Neuron (in vitro differentiated cells): ENCODE measurements around the gene CD34.

ENCODE experiments used
- H2AFZ ChIP-seq: one replicate; pipeline ENCODE4 v1.6.1; 2013; ENCODE audit warnings: low read depth, mild to moderate bottlenecking, inconsistent platforms, low read length, moderate library complexity
- H3K27me3 ChIP-seq: one replicate; pipeline ENCODE4 v1.6.1; 2013; ENCODE audit warnings: low read length; ENCODE audit not compliant: insufficient read depth
- H3K36me3 ChIP-seq: one replicate; pipeline ENCODE4 v1.6.1; 2013; ENCODE audit warnings: low read length; ENCODE audit not compliant: insufficient read depth
- H3K4me1 ChIP-seq: one replicate; pipeline ENCODE4 v1.6.1; 2013; ENCODE audit warnings: low read length; ENCODE audit not compliant: insufficient read depth
- H3K4me3 ChIP-seq: 2 replicates; pipeline ENCODE4 v1.5.1; 2013; ENCODE audit warnings: mild to moderate bottlenecking, low read length, moderate library complexity
- H3K9me3 ChIP-seq: one replicate; pipeline ENCODE4 v1.6.1; 2013; ENCODE audit warnings: low read length

The CD34 gene

GRCh38 chr1:207910591-207911354 is at the start of gene CD34:
Gene CD34 (minus strand): TSS chr1:207911125. CDS start chr1:207911080, 45 bp downstream.
- Histone ChIP-seq H3K9me3 (no peaks in the 10 kb centered on the region), H3K4me3 (no peak within 1 kb of the TSS), H3K36me3 (no peaks in the 10 kb centered on the region), H3K4me1 (peaks cover 14% of the 10 kb centered on the region), H2AFZ (no peak within 1 kb of the TSS), H3K27me3 (peaks cover 47% of the 10 kb centered on the region)

DNA sequence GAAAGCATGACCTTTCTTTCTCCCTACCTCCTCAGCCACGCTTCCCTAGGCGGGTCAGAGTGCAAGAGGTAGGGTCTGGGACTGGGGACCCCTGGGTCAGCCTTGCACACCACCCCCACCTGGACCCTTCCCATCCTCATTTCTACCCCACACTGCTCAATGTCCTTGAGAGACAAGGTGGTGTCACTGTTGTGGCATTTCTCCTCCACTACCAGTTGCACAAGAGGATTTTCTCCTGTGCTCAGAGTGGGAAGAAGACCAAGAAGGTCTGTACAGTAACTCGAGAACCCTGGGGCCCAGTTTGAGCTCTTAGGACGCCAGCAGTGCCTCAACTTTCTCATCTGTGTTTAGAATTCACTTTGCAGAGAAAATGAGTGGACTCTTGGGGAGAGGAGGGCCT is 49.4 kb upstream of the CD34 start:
- Histone ChIP-seq H3K27me3 (peaks cover 54% of the 10 kb centered on the region), H3K9me3 (peaks cover 4% of the 10 kb centered on the region), H3K4me1 (peaks cover 5% of the 10 kb centered on the region), H3K4me3 (no peak overlapping the region), H2AFZ (no peak overlapping the region), H3K36me3 (no peaks in the 10 kb centered on the region)

DNA sequence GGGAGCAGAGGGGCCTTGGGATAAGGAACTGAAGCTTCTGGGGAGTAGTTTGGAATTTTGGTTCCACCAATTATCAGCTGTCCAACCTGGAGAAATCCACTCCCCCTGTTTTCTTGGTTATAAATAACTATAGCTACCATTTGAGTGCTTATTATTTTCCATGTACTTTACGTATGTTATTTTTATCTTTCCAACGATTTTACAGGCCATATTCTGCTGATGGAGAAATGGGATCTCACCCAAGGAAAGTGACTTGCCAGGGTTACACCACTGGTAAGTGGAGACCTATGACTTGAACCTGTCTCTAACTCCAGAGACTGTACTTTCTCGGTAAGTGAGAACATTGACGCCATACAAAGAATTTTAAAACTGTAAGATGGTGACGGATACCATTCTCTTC is 49.0 kb upstream of the CD34 start:
- Histone ChIP-seq H2AFZ (no peak overlapping the region), H3K4me1 (peaks cover 5% of the 10 kb centered on the region), H3K4me3 (no peak overlapping the region), H3K9me3 (peaks cover 4% of the 10 kb centered on the region), H3K27me3 (peaks cover 54% of the 10 kb centered on the region), H3K36me3 (no peaks in the 10 kb centered on the region)

- Histone ChIP-seq H3K9me3 (peaks cover 4% of the 10 kb centered on the region), H3K27me3 (peaks cover 58% of the 10 kb centered on the region), H3K4me1 (peaks cover 5% of the 10 kb centered on the region), H3K36me3 (no peaks in the 10 kb centered on the region), H3K4me3 (no peak overlapping the region), H2AFZ (no peak overlapping the region)
Measured at GRCh38 chr1:207959141-207959825, 48.4 kb upstream of the CD34 start.

DNA sequence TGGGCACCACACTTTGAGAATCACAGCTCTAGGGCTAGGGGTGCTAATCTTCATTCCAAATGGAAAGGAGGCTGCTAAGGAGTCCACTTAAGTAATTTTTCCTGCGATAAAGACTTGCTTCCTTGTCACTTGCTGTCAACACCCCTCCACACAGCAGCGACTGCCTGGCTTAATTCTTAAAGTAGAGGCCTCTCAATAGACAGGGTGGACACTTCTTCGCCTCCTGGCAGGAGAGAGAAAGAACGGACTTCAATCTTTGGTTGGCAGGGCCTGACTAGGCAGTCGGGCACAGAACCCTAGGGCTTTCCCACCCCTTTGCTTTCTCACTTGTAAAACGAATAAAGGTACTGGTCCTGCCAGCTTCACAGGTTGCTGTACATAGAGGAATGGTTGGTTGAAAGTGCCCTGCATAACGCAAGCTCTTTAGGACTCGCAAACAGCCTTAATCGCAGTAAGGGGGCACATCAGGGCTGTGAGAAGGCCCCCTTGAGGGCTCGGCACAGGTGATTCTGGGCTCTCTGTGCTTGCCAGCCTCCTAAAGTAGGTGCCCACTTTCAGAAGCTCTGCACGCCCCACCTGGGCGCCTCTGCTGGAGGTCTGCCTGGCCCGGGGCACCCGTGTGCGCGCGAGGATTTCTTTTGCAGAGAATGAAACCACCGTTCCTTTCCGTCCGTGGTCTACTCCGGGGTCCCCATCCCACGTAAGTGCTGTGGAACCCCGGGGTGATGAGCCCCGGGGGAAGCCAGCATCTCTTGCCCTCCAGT is 47.6 kb upstream of the CD34 start:
- Histone ChIP-seq H3K4me3 (no peak overlapping the region), H3K36me3 (no peaks in the 10 kb centered on the region), H3K4me1 (peaks cover 2% of the 10 kb centered on the region), H3K27me3 (peaks cover 60% of the 10 kb centered on the region), H3K9me3 (peaks cover 4% of the 10 kb centered on the region), H2AFZ (no peak overlapping the region)

DNA sequence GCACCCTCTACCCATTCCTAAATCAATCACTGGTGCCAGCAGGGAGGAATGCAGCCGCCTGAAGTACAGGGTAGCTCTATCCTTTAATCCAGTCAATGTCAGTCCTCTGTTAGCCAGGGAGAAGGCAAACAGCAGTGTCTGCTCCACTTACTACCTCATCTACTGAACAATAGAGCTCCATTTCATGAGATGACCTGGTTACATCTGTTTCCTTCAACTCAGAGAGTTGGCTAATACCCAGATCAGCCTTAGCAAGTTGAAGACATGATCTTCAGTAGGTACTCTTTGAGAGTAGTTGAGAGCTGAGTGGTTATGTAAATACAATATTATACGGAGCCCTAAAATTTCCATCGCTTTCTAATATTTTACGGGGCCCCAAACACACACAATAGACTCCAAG is 46.1 kb upstream of the CD34 start:
- no peaks in the 10 kb centered on the region for H3K36me3 ChIP-seq
- no peak overlapping the region for H3K4me3 ChIP-seq
- H3K9me3 ChIP-seq = peaks cover 4% of the 10 kb centered on the region
- no peaks in the 10 kb centered on the region for H3K4me1 ChIP-seq
- no peak overlapping the region for H2AFZ ChIP-seq
- H3K27me3 ChIP-seq = peaks cover 60% of the 10 kb centered on the region

- H3K27me3 ChIP-seq = peaks cover 39% of the 10 kb centered on the region
- no peak overlapping the region for H2AFZ ChIP-seq
Measured at GRCh38 chr1:207954104-207954503, 43.2 kb upstream of the CD34 start.

DNA sequence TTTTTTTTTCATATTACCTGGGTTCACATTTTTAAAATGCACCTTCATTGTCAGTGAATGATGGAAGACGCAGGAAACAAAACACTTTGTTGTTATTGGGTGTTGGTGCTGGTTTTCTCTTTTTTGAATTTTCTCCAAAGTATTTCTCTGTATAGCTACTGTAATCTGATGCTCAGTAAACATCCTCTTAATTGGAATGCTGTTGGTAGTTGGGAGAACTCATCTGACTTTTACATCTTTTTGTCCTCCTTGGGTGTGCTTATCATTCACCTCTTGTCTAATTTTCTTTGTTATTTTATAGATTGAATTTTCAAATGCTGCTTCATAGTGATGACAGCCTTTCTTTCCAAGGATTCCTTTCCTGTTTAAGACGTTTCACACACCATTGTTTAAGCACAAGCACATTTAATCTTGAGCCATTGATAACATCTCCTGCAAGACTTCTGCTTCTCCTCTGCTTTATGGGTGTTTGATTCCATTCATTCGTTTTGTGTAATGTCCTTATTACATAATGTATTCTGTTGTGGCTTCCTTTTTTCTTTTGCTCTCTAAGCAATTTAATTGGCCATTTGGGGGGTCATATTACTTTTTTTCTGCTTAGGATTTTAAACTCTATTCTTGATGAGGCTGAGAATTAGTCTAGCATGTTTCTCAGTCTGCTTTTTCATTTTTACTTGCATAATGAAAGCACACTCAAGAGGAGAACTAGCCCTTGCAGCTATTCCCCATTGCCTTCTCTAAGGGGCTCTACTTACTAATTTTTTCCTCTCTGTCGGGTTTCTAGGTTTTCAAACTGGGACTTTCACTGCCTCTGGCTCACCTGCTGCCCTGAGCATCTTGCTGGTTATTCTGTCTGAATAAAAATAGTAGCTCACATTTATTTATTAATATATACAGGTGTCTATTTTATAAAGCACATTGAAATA is 42.0 kb upstream of the CD34 start:
- no peaks in the 10 kb centered on the region for H3K9me3 ChIP-seq
- H3K4me3 ChIP-seq = no peak overlapping the region
- no peaks in the 10 kb centered on the region for H3K36me3 ChIP-seq
- no peak overlapping the region for H2AFZ ChIP-seq
- H3K27me3 ChIP-seq = peaks cover 28% of the 10 kb centered on the region
- H3K4me1 ChIP-seq = no peaks in the 10 kb centered on the region

More at GRCh38 chr1:207954104-207954503, 43.2 kb upstream of the CD34 start:
- no peaks in the 10 kb centered on the region for H3K36me3 ChIP-seq
- H3K9me3 ChIP-seq = no peaks in the 10 kb centered on the region
- H3K4me1 ChIP-seq = no peaks in the 10 kb centered on the region
- no peak overlapping the region for H3K4me3 ChIP-seq

DNA sequence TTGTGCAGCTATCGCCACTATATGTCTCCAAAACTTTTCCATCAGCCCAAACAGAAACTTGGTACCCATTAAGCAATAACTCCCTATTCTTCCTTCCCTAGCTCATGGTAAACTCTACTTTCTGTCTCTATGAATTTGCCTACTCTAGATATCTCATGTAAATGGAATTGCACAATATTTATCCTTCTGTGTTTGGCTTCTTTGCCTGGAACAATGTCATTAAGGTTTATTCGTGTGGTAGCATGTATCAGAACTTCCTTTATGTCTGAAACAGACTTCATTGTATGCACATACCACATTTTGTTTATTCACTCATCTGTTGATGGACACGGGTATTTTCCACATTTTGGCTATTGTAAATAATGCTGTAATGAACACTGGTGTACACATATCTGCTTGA is 40.7 kb upstream of the CD34 start:
- Histone ChIP-seq H3K4me1 (no peaks in the 10 kb centered on the region), H3K9me3 (no peaks in the 10 kb centered on the region), H2AFZ (no peak overlapping the region), H3K27me3 (peaks cover 20% of the 10 kb centered on the region), H3K36me3 (no peaks in the 10 kb centered on the region), H3K4me3 (no peak overlapping the region)

GRCh38 chr1:207950750-207951149 is 39.8 kb upstream of the CD34 start:
- Histone ChIP-seq H3K27me3 (peaks cover 13% of the 10 kb centered on the region), H3K4me1 (no peaks in the 10 kb centered on the region), H3K36me3 (no peaks in the 10 kb centered on the region), H3K4me3 (no peak overlapping the region), H2AFZ (no peak overlapping the region), H3K9me3 (no peaks in the 10 kb centered on the region)

DNA sequence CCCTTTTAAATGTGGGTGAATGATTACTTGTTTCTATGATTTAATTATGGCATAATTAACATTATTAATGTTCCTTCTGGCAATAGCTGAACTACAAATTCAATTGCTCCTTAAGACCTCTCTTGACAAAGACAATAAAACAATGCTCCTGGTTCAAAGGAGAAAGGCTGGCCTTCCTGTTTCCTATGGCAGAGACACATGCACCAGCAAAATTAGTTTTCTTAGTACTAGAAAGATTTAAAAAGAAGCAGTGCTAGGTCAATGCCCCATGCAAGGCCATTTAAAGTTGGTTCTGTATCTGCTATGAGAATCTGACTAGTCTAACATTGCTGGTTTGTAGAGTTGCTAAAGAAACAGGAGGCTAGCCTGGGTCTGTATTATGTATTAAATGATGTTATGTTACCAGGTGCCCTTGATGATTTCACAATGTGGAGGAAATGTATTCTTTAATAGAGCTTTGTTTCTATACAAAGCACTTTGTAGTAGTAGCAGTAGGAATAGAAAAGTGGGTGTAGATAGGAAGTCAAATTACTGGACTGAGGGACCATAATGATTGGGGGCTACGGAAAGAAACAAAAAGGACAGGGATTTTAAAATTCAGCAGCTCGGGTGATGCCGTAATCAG is 38.8 kb upstream of the CD34 start:
- Histone ChIP-seq H3K36me3 (no peaks in the 10 kb centered on the region), H3K4me1 (no peaks in the 10 kb centered on the region), H3K4me3 (no peak overlapping the region), H3K27me3 (peaks cover 7% of the 10 kb centered on the region), H3K9me3 (no peaks in the 10 kb centered on the region), H2AFZ (no peak overlapping the region)
